H1 (cell line): ENCODE measurements around the gene CEP85L. TPM values are rescaled to one million over a fixed set of nuclear protein-coding genes. Genes with fewer than 3 reads are reported as not detected.
A peak's percentile ranks its signal among the peaks of the same experiment; 100 is the strongest.

Experiments used
- CTCF ChIA-PET: fragments of 300-600 bp; sonication (Branson Sonifier 250); formaldehyde crosslinking; loops from one replicate; lab custom pipeline; 2021; ENCODE audit not compliant: partially characterized antibody; lab: Charles Lee
- POLR2A ChIA-PET: fragments of 300-600 bp; sonication (Branson Sonifier 250); formaldehyde crosslinking; loops from one replicate; lab custom pipeline; 2021; ENCODE audit warnings: inconsistent platforms; ENCODE audit not compliant: partially characterized antibody; lab: Charles Lee
- DNase-seq, 2 experiments: peaks; one replicate each; pipeline versions ENCODE4 v3.0.0 to v3.0.0-alpha.2; 2010 to 2022; ENCODE audit warnings: low spot score in 2 of 2, low read depth in 1 of 2, mixed read lengths in 1 of 2
- FAIRE-seq: peaks from 2 replicates; lab custom pipeline; 2011; peaks lifted over from hg19 to GRCh38; lab: Jason Lieb, UNC
- H2AFZ ChIP-seq: 2 replicates; pipeline ENCODE4 v1.8.1; 2012; ENCODE audit warnings: low read length, inconsistent platforms
- H2AK5ac ChIP-seq: 2 replicates; pipeline ENCODE4 v1.6.1; 2013; ENCODE audit warnings: low read depth, low read length
- H2BK120ac ChIP-seq: replicated peaks from 2 replicates; pipeline ENCODE3; 2013; ENCODE audit warnings: low read depth, low read length, inconsistent platforms
- H2BK12ac ChIP-seq: 2 replicates; pipeline ENCODE4 v1.6.1; 2013; ENCODE audit warnings: low read depth, low read length
- H2BK15ac ChIP-seq: 2 replicates; pipeline ENCODE4 v1.6.1; 2013; ENCODE audit warnings: low read length
- H2BK20ac ChIP-seq: 2 replicates; pipeline ENCODE4 v1.6.1; 2013; ENCODE audit warnings: low read length
- H2BK5ac ChIP-seq: 2 replicates; pipeline ENCODE4 v1.6.1; 2013; ENCODE audit warnings: low read depth, low read length
- H3K14ac ChIP-seq: 2 replicates; pipeline ENCODE4 v1.6.1; 2013; ENCODE audit warnings: inconsistent platforms; ENCODE audit not compliant: insufficient read length
- H3K18ac ChIP-seq: 2 replicates; pipeline ENCODE4 v1.6.1; 2013; ENCODE audit warnings: low read length; ENCODE audit errors: extremely low read depth
- H3K23ac ChIP-seq: 2 replicates; pipeline ENCODE4 v1.6.1; 2013; ENCODE audit warnings: inconsistent platforms; ENCODE audit not compliant: insufficient read length
- H3K23me2 ChIP-seq: 2 replicates; pipeline ENCODE4 v1.6.1; 2013; ENCODE audit warnings: low read depth, low read length
- H3K27ac ChIP-seq: 2 replicates; pipeline ENCODE4 v1.6.1; 2011; ENCODE audit warnings: low read depth, low read length, inconsistent platforms
- H3K27me3 ChIP-seq, 4 experiments: replicated peaks in 1 of 4; 1 replicate in 1 of 4; 2 replicates in 3 of 4; pipeline versions ENCODE4 v1.6.1 to v1.8.1; 2011 to 2013; ENCODE audit warnings: low read length in 3 of 4, mild to moderate bottlenecking in 3 of 4, inconsistent platforms in 2 of 4, mixed read lengths in 2 of 4, moderate library complexity in 1 of 4; ENCODE audit not compliant: control insufficient read depth in 3 of 4, insufficient read depth in 3 of 4; ENCODE audit errors: extremely low read depth in 1 of 4
- H3K36me3 ChIP-seq, 4 experiments: 2 replicates each; pipeline versions ENCODE4 v1.6.1 to v1.8.1; 2011 to 2013; ENCODE audit warnings: mild to moderate bottlenecking in 4 of 4, low read length in 3 of 4, moderate library complexity in 2 of 4, control low read depth in 1 of 4, inconsistent platforms in 1 of 4; ENCODE audit not compliant: insufficient read depth in 4 of 4, control insufficient read depth in 2 of 4
- H3K4ac ChIP-seq: replicated peaks from 2 replicates; pipeline ENCODE3; 2013; ENCODE audit warnings: low read length, low read depth, mixed read lengths, inconsistent platforms; ENCODE audit not compliant: insufficient read length
- H3K4me1 ChIP-seq, 4 experiments: replicated peaks in 1 of 4; 1 replicate in 1 of 4; 2 replicates in 3 of 4; pipeline versions ENCODE4 v1.6.1 to v1.8.1; 2011 to 2013; ENCODE audit warnings: low read length in 3 of 4, inconsistent platforms in 2 of 4, mixed read lengths in 1 of 4; ENCODE audit not compliant: insufficient read depth in 4 of 4, control insufficient read depth in 3 of 4
- H3K4me2 ChIP-seq, 2 experiments: 2 replicates each; pipeline versions ENCODE4 v1.6.1 to v1.8.1; 2011 to 2013; ENCODE audit warnings: low read depth in 2 of 2, low read length in 2 of 2, control low read depth in 1 of 2, inconsistent platforms in 1 of 2, mild to moderate bottlenecking in 1 of 2; ENCODE audit not compliant: insufficient read depth in 1 of 2
- H3K4me3 ChIP-seq, 4 experiments: fragments of 200-600, 300-600 bp in 1 of 4; sonication (generic), shearing (Covaris generic), sonication (Bioruptor Twin) in 1 of 4; 2 replicates each; pipeline versions ENCODE4 v1.5.1 to v1.8.1; 2011 to 2016; ENCODE audit warnings: low read length in 4 of 4, low read depth in 3 of 4, control low read depth in 2 of 4, inconsistent platforms in 2 of 4, mild to moderate bottlenecking in 2 of 4, mixed read lengths in 1 of 4, moderate library complexity in 1 of 4; ENCODE audit not compliant: insufficient read depth in 2 of 4; ENCODE audit errors: extremely low read depth in 1 of 4
- H3K56ac ChIP-seq: replicated peaks from 2 replicates; pipeline ENCODE3; 2013; ENCODE audit warnings: low read depth, mild to moderate bottlenecking, mixed read lengths, low read length, inconsistent platforms; ENCODE audit not compliant: insufficient read length
- H3K79me1 ChIP-seq: 2 replicates; pipeline ENCODE4 v1.6.1; 2013; ENCODE audit warnings: low read depth, low read length, control low read depth
- H3K79me2 ChIP-seq, 2 experiments: 2 replicates each; pipeline versions ENCODE4 v1.6.1 to v1.8.1; 2012 to 2013; ENCODE audit warnings: low read length in 2 of 2, mild to moderate bottlenecking in 2 of 2, inconsistent platforms in 1 of 2; ENCODE audit not compliant: insufficient read depth in 2 of 2, control insufficient read depth in 1 of 2
- H3K9ac ChIP-seq, 4 experiments: replicated peaks in 1 of 4; 1 replicate in 1 of 4; 2 replicates in 3 of 4; pipeline versions ENCODE4 v1.6.1 to v1.8.1; 2011 to 2013; ENCODE audit warnings: low read depth in 3 of 4, low read length in 3 of 4, control low read depth in 2 of 4, mild to moderate bottlenecking in 2 of 4, moderate library complexity in 2 of 4, inconsistent platforms in 1 of 4; ENCODE audit errors: extremely low read depth in 1 of 4
- H3K9me3 ChIP-seq, 2 experiments: 2 replicates each; pipeline versions ENCODE4 v1.6.1 to v1.8.1; 2012 to 2013; ENCODE audit warnings: mild to moderate bottlenecking in 2 of 2, moderate library complexity in 2 of 2, control low read depth in 1 of 2, inconsistent platforms in 1 of 2, low read depth in 1 of 2, low read length in 1 of 2, mixed read lengths in 1 of 2; ENCODE audit not compliant: insufficient read depth in 2 of 2
- H4K20me1 ChIP-seq, 2 experiments: replicated peaks in 1 of 2; 2 replicates each; pipeline versions ENCODE3 to v1.8.1; 2011 to 2013; ENCODE audit warnings: inconsistent platforms in 2 of 2, low read length in 2 of 2, mild to moderate bottlenecking in 1 of 2; ENCODE audit not compliant: insufficient read depth in 2 of 2, control insufficient read depth in 1 of 2
- H4K5ac ChIP-seq: 2 replicates; pipeline ENCODE4 v1.6.1; 2013; ENCODE audit warnings: low read length, low read depth, mixed read lengths, inconsistent platforms; ENCODE audit not compliant: insufficient read length
- H4K8ac ChIP-seq: 2 replicates; pipeline ENCODE4 v1.8.0; 2013; ENCODE audit warnings: mild to moderate bottlenecking, moderate library complexity, low read length, inconsistent platforms; ENCODE audit not compliant: insufficient read depth; ENCODE audit errors: extremely low read depth
- H4K91ac ChIP-seq: replicated peaks from 2 replicates; pipeline ENCODE3; 2013; ENCODE audit warnings: low read length, mixed read lengths, inconsistent platforms; ENCODE audit not compliant: insufficient read length
- KDM1A ChIP-seq: fragments of 200-600, 300-600 bp; sonication (generic); IDR thresholded peaks from 2 replicates; pipeline ENCODE4 v1.7.1; 2016; ENCODE audit warnings: mild to moderate bottlenecking, low read length, borderline replicate concordance
- POLR2A ChIP-seq, 2 experiments: IDR thresholded peaks; 1 replicate in 1 of 2; 2 replicates in 1 of 2; pipeline ENCODE4 v1.6.1; 2011; ENCODE audit warnings: low read depth in 2 of 2, low read length in 2 of 2, mild to moderate bottlenecking in 2 of 2; ENCODE audit errors: control extremely low read depth in 1 of 2
- WGBS, 2 experiments: shearing (Covaris generic) in 1 of 2; methylation state at CpG; one replicate each; pipeline versions ENCODE4 v1.1.6 to v1.1.7; 2013 to 2015; ENCODE audit warnings: low lambda C conversion rate in 2 of 2, mixed read lengths in 2 of 2, inconsistent platforms in 1 of 2, low coverage in 1 of 2, missing lambda C conversion rate in 1 of 2; ENCODE audit not compliant: insufficient replicate concordance in 2 of 2, insufficient coverage in 1 of 2, insufficient read length in 1 of 2; ENCODE audit errors: extremely low coverage in 1 of 2, missing lambda C conversion rate in 1 of 2; 5-methylcytosine and 5-hydroxymethylcytosine counted together
- polyA plus RNA-seq, 7 experiments: library from polyadenylated mRNA; depleted of rRNA in 3 of 7; stranded (reverse) in 5 of 7; unstranded in 2 of 7; fragments of >200 nt in 5 of 7; fragments of 200-250 nt in 2 of 7; gene quantifications; 1 replicate in 5 of 7; 2 replicates in 1 of 7; 4 replicates in 1 of 7; pipeline versions ENCODE4 v1.2.1 to v1.2.3, GENCODE V29; 2011 to 2013; ENCODE audit warnings: missing spikeins in 2 of 7, mixed read lengths in 2 of 7
- total RNA-seq: library from RNA; stranded (reverse); fragmentation: NEBNext Ultra II Directional; extraction: Animal tissue kit (Norgen Biotek cat#: 25700); gene quantifications from 2 replicates; pipeline ENCODE4 v1.2.1, GENCODE V29; 2021

The CEP85L gene
- total and polyA plus RNA-seq, 2 of the 8 experiments (the other 6 are each of a cell fraction or from before 2014, with no cell fraction given), result 3.2 to 27.6 TPM

DNA sequence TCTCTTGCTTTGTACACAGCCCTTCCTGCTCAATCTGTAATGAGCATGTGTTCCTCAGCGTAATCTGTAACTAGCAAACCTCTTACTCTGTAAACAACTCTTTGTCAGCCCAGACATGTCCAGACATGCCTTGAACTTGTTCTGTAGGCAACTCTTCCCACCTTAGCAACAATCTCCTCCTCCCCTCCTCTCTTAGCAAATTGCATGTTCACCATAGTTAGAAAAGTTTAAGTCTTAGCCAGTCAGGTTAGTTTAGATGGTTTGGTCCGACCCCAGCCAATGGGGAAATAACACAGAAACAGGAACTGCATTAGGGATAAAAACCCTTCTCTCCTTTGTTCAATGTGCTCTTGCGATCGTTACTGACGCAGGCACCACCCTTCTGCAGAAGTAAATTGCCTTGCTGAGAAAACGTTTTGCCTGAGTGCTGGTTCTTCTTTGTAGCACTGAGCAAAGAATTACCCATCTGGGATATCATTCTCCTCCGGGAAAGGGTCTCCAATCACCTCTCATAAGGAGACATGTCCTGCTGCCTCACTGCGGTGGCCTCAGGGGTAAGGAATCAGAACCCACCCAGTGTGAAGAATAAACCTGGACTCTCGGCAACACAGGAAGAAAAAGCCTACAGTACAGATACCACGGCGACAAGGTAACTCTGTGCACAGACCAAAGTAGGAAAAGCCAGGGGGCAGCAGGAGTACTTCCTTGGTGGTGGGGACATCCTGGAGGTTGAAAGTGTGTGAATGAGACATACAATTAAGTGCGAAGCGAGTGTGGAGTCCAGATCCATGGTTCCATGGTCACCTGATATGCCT lies 77.1 kb downstream of the CEP85L start:
- Histone ChIP-seq H3K79me2 (peaks cover 0 to 50% of the 10 kb centered on the region in 2 experiments; a peak in 2 of 4 replicates), H4K91ac (peak overlapping the region; percentile 65), H3K9ac (peak overlapping the region; percentile 38 to 74 (median 53); a peak in 6 of 7 replicates), H3K4me1 (peaks cover 0 to 8% (median 0%) of the 10 kb centered on the region in 4 experiments; a peak in 2 of 7 replicates), H4K5ac (no peak overlapping the region), H3K79me1 (no peaks in the 10 kb centered on the region), H4K20me1 (no peaks in the 10 kb centered on the region), H2BK5ac (peak overlapping the region; percentile 94), H2BK15ac (no peak overlapping the region), H3K9me3 (no peaks in the 10 kb centered on the region), H3K14ac (no peak overlapping the region), H3K4me3 (peak overlapping the region; percentile 9 to 49 (median 38); a peak in 7 of 8 replicates), H3K4me2 (peak overlapping the region; percentile 40 to 60; a peak in 3 of 4 replicates), H2AFZ (no peak overlapping the region), H3K23me2 (peaks cover 4% of the 10 kb centered on the region; the same call in 1 of the 2 replicates), H2BK20ac (no peak overlapping the region; the same call in none of the 2 replicates), H3K27ac (peak overlapping the region; percentile 89), H3K27me3 (no peaks in the 10 kb centered on the region), H3K36me3 (no peaks in the 10 kb centered on the region; a peak in 1 of 8 replicates), H3K23ac (no peak overlapping the region), H2BK120ac (peak overlapping the region; percentile 12), H2BK12ac (peak overlapping the region; percentile 82), H3K4ac (peak overlapping the region; percentile 53), H4K8ac (peak overlapping the region; percentile 63; the same call in 1 of the 2 replicates), H3K18ac (peak overlapping the region; percentile 55; the same call in 1 of the 2 replicates), H3K56ac (peak overlapping the region; percentile 46), H2AK5ac (peak overlapping the region; percentile 65; the same call in 1 of the 2 replicates)
- ChIA-PET POLR2A (interaction anchor here (2.5 kb wide), 1 partner anchor 8 kb away, joined by 7 read pairs; no protein-coding TSS in a partner anchor), CTCF (interaction anchor here (0.6 to 2.3 kb wide), 7 partner anchors 9 to 581 kb away, joined by 3 to 18 read pairs (median 4); no protein-coding TSS in a partner anchor)
- DNase-seq, result no peak
- no peak for FAIRE-seq
- WGBS, 2 experiments, result 79% methylated on average over 13 of the region's 13 CpGs; no CpG with 5 or more reads in 1 of the 2 experiments
- peak in 1 of 2 experiments; percentile 69; a peak in 1 of 3 replicates for TF ChIP-seq POLR2A (IDR thresholded peaks at IDR 0.05; ENCODE audit: control extremely low read depth in 1 of 2, low read depth in 2 of 2, low read length in 2 of 2)
- no peak for TF ChIP-seq KDM1A
